GM21447 (cell line): ENCODE results near the gene PRKCG.
"Not testable (repeated sequence)": the region's sequence is repeated elsewhere in the genome, so short reads cannot be mapped to it uniquely, and the experiment has no call there.

Experiments used
- ATAC-seq: cut with Tn5 transposase; IDR thresholded peaks from one replicate; pipeline ENCODE4 v1.9.1; 2021; ENCODE audit not compliant: unreplicated experiment

The PRKCG gene

DNA sequence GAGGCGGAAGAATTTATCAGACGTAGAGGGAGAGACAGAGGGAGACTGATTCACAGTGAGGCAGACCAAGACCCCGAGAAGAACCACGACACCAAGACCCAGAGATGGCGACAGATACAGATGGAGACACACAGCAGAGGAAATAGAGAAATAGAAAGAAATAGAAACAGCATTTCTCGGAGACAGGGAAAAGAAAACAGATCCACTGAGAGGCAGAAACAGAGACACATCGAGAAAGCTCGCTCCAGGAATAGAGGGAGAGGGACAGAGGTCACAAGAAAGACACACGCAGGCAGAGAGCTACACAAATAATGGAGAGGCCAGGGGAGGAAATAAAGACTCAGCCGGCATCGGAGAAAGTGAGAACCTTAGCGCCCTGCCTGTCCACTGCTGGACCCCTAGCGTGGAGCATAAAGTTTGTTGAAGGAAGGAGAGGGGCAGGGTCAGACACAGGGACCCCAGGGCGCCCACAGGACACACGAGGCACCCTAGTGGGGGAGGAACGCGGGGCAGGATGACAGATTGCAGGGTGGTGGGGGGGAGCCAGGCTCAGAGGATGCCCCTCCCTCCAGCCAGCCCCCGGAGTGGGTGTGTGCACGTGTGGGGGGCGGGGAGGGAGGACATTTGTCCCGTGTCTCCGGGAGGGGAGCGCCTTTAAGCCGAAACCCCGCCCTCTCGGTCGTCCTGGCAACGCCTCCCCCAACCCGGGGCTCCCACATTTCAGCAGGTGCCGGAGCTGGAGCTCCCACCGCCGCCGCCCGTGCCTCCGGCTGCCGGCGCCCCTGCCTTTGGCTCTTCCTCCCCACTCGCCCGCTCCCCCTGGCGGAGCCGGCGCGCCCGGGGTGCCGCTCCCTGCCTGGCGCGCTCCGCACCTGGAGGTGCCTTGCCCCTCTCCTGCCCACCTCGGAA lies at the start of gene PRKCG:
Gene PRKCG (plus strand): TSS at position 716 of the 909 bp plus-strand sequence. CDS start 298 bp downstream, outside the sequence.
- ATAC-seq: no peak

DNA sequence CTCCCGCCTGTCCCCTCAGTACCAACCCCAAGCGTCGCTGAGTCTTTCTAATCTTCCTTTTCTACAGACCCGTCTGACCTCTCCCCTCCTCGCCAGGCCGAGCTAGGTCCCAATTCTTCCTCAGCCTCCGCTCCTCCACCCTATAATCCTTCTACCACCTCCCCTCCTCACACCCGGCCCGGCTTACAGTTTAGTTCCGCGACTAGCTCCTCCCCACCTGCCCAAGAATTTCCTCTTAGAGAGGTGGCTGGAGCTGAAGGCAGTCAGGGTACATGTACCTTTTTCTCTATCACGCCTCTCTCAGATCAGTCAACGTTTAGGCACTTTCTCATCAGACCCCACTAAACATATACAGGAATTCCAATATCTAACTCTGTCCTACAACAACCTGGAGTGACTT lies 49.1 kb upstream of the PRKCG start:
- ATAC-seq: not testable (repeated sequence)

DNA sequence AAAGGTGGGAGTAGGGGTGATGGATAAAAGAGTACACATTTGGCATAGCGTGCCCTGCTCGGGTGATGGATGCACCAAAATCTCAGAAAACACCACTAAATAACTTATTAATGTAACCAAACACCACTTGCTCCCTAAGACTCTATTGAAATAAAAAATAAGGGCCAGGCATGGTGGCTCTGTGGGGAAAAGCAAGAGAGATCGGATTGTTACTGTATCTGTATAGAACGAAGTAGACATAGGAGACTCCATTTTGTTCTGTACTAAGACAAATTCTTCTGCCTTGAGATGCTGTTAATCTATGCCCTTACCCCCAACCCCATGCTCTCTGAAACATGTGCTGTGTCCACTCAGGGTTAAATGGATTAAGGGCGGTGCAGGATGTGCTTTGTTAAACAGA lies 43.6 kb upstream of the PRKCG start:
- not testable (repeated sequence) for ATAC-seq

GRCh38 chr19:53840241-53840640 lies 41.8 kb upstream of the PRKCG start:
- ATAC-seq: not testable (repeated sequence)

- ATAC-seq: not testable (repeated sequence)
Observed at GRCh38 chr19:53840914-53841313, 41.1 kb upstream of the PRKCG start.

DNA sequence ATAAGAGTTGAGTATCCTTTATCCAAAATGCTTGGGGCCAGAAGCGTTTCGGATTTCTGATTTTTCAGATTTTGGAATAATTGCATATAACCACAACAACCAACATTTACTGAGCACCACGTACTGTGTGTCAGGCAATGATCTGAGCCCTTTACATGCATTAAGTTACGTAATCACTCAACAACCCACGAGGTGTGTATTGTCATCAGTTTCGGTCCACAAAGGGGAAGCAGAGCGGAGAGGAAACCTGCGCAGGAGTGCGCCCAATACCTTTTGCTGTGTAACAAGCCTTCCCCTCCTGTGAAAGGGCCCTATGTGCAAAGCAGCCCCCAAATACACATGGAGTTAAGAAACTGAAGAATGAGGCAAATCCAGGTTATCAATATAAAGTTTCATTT lies 37.1 kb upstream of the PRKCG start:
- no peak for ATAC-seq

GRCh38 chr19:53847555-53847954 lies 34.4 kb upstream of the PRKCG start:
- ATAC-seq: no peak

DNA sequence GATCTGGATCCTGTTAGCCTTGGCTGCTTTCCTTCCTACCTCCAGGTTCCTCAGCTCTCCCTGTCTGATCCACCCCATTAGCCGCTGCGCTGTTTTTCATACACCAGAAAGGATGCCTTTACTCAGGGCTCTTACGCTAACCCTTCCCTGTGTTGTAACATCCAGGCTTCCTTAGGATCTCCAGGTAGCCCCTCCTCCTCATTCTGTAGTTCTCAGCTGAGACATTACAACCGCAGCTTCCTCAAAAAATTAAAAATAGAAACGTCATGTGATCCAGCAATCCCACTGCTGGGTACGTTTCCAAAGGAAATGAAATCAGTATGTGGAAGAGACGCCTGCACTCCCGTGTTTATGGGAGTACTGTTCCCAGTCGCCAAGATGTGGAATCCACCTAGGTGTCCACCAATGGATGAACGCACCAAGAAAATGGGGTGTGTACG lies 32.7 kb upstream of the PRKCG start:
- ATAC-seq: no peak

- ATAC-seq: peak; percentile 52
Observed at GRCh38 chr19:53853707-53854106, 28.3 kb upstream of the PRKCG start.

DNA sequence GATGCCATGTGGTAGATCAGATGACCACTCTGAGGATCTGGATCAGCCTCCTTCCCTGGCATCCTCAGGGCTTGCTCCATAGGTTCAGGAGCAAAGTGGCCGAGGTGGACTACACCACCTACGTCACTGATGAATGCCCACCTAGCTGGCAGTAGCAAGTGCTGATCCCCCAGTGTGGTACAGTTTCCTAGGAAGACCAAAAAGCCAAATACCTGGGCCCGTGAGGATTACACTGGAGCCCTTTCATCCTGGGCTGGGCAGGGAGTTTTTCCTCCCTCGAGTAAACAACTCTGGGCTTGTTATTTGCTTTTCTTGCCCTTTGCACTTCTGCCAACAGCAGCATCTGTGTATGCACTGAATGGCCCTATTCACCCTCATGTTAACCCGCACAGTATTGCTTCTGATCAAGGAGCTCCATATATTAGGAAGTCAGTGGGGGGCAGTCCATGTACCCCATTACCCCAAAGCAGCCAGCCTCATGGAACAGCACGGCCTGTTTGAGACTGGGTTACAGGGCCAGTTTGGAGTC lies 17.6 kb upstream of the PRKCG start:
- ATAC-seq: no peak

DNA sequence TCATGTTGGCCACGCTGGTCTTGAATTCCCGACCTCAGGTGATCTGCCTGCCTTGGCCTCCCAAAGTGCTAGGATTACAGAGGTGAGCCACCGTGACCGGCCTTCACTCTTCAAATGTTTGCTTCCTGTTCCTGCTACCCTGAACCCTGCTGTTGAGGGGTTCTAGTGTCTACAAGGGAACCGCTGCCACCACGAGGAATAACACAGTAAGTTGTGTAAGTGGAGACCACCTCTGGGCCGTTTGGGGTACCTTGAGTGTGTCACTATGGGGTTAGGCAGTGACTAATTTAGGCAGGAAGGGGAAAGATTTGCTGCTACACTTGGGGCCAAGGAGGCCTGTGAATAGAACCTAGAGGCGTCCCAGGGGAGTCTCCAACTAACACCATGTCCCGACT lies 16.5 kb upstream of the PRKCG start:
- no peak for ATAC-seq

GRCh38 chr19:53865918-53866864 lies 15.8 kb upstream of the PRKCG start:
- no peak for ATAC-seq

GRCh38 chr19:53866865-53867224 lies 15.2 kb upstream of the PRKCG start:
- no peak for ATAC-seq

GRCh38 chr19:53867225-53868090 lies 14.5 kb upstream of the PRKCG start, which contains the start of gene MYADM:
MYADM (plus strand) TSS chr19:53867883; CDS start chr19:53873530, 5,647 bp downstream.
- ATAC-seq: peak; percentile 64

DNA sequence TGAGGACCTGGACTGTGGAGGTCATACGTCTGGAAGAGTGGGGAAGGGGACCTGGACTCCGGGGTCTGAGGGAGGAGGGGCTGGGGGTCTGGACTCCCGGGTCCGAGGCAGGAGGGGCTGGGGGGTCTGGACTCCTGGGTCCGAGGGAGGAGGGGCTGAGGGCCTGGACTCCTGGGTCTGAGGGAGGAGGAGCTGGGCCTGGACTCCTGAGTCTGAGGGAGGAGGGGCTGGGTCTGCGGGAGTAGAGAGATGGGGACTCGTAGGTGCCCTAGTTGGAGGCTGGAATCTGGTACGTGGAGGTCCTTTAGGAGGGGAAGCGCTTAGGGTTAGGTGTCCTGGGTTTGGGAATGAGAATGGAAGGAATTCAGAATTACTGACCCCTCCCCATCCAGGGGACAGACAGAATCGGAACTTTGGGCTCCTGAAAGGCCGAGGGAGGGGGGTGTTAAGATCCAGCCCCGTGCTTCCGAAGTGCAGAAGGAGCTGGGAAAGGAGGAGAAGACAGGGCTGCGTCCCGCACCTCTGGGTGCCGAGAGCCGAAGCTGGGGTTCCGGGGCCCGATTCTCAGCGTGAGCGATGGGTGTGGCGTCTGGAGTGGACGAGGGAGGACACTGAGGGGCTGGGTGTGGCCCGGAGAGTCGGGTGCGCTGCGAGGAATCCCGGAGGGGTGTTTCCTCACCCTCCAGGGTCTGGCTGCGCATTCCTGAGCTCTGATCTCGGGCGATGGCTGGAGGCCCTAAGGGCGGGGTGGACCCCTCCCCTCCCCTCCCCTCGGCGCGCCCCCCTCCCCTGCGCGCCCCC lies 13.7 kb upstream of the PRKCG start:
- no peak for ATAC-seq

- peak; percentile 37 for ATAC-seq
Observed at GRCh38 chr19:53868892-53869804, 12.8 kb upstream of the PRKCG start.

GRCh38 chr19:53869805-53870484 lies 12.1 kb upstream of the PRKCG start:
- ATAC-seq: not testable (repeated sequence)

GRCh38 chr19:53870485-53870844 lies 11.5 kb upstream of the PRKCG start:
- ATAC-seq: no peak
